ENCODE measurements around the gene ALKBH2. TPM values are rescaled to one million over a fixed set of nuclear protein-coding genes. Genes with fewer than 3 reads are reported as not detected.

Gene ALKBH2
- total RNA-seq, 4 donors from 2014 or later: 7.3 to 18.8 (median 12.2) TPM

GRCh38 chr12:109121346-109121880 lies 28.1 kb upstream of the ALKBH2 start:
- no peak for TF ChIP-seq CTCF (IDR thresholded peaks at IDR 0.05; ENCODE audit: low read depth)

- TF ChIP-seq CTCF (IDR thresholded peaks at IDR 0.05; ENCODE audit: low read depth): no peak
These were observed 27.3 kb upstream of the ALKBH2 start for GRCh38 chr12:109120557-109120956.

DNA sequence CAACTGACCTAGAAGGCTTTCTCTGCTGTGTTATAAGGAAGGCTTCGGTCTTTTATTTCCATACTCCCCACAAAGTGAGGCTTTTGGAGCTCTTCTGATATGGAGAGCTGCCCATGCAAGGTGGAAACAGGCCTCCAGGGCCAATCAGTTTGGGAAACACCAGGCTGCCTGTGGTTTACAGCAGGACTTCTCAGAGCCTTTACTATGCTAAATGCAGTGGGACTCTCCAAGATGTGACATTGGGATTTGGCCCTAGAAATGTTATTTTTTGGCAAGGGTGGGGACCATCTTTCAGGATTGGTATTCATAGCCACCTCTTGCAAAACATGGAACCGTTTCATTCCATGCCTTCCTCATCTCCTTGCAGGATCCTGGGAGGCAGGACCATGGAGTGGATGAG lies 26.8 kb upstream of the ALKBH2 start:
- TF ChIP-seq CTCF (IDR thresholded peaks at IDR 0.05; ENCODE audit: low read depth): no peak

DNA sequence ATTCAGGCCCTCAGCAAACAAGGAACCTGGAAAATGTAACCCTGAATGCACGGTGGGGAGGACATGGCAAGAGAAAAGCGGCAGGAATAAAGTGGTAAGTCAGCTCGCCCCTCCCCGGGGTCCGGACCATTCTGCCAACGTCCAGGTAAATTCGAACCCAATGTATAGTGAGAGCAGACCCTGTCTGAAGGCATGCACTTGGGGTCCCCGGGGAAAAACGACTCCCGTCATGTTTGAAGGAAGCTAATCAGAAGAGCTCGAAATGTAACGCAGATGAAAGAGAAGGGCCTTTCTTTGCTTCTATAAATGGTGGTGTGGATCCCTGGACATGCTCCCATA lies 23.3 kb upstream of the ALKBH2 start:
- no peak for TF ChIP-seq CTCF (IDR thresholded peaks at IDR 0.05; ENCODE audit: low read depth)

GRCh38 chr12:109115758-109116610 lies 22.7 kb upstream of the ALKBH2 start, which contains the start of gene ACACB:
Gene ACACB, plus strand, starts transcription at chr12:109116587. Its CDS starts 22,819 bp downstream, at chr12:109139406.
- no peak for TF ChIP-seq CTCF (IDR thresholded peaks at IDR 0.05; ENCODE audit: low read depth)

DNA sequence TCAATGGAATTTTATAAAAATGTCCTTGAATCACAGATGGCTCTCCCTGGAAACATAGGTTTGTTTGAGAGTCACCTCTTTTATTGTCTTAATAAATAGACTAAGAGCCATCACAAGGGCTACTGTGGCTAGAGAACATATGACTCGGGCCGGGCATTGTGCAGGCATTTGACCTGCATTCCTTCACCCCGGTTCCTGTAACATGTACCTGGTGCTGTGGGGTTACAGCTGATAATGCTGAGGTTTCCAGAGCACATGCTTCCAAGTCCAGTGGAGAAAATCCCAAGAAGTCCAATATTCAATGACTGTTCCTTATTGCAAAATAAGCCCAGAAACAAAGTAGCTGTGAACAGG lies 22.1 kb upstream of the ALKBH2 start:
- TF ChIP-seq CTCF (IDR thresholded peaks at IDR 0.05; ENCODE audit: low read depth): no peak

DNA sequence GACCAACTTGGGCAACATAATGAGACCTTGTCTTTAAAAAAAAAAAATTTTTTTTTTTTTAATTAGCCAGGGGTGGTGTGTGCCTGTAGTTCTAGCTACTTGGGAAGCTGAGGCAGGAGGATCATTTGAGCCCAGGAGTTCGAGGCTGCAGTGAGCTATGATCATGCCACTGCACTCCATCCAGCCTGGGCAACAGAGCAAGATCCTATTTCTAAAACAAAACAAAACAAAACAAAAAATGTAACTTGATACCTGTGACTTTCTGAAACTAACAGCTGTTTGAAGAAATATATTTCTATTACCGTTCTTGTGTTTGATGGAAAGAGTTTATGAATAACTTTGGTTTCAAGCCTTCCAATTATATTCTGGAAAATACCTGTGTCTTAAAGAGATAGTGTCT lies 21.4 kb upstream of the ALKBH2 start:
- TF ChIP-seq CTCF (IDR thresholded peaks at IDR 0.05; ENCODE audit: low read depth): no peak

Measured in subcutaneous adipose tissue (tissue), 4 donors.